SK-N-SH treated with all-trans-retinoic acid at 6 μM for 48 hours (cell line): ENCODE measurements around the gene VRK2.

ENCODE experiments used
- ATAC-seq: fragments of 200-7000 bp; cut with Tn5 transposase; 3 replicates; pipeline ENCODE4 v1.9.1; 2020; ENCODE audit warnings: mild to moderate bottlenecking, moderate library complexity
- ARNTL ChIP-seq: fragments of 450-650 bp; formaldehyde crosslinking; IDR thresholded peaks from 2 replicates; pipeline ENCODE4 v1.5.0; 2020; ENCODE audit warnings: low read depth, mild to moderate bottlenecking, moderate library complexity, borderline replicate concordance
- BACH2 ChIP-seq: fragments of 250-450 bp; sonication (Bioruptor Pico); IDR thresholded peaks from 2 replicates; pipeline ENCODE4 v1.9.0; 2021; ENCODE audit warnings: mild to moderate bottlenecking, borderline replicate concordance
- ESRRG ChIP-seq: fragments of 250-450 bp; sonication (Bioruptor Pico); IDR thresholded peaks from 2 replicates; pipeline ENCODE4 v1.6.1; 2021; ENCODE audit warnings: mild to moderate bottlenecking
- GLIS3 ChIP-seq: fragments of 250-450 bp; sonication (Bioruptor Pico); IDR thresholded peaks from 2 replicates; pipeline ENCODE4 v1.5.0; 2020; ENCODE audit warnings: mild to moderate bottlenecking, moderate library complexity
- ISL1 ChIP-seq: fragments of 250-450 bp; sonication (Bioruptor Pico); IDR thresholded peaks from 2 replicates; pipeline ENCODE4 v2.1.2; 2022; ENCODE audit warnings: mild to moderate bottlenecking, moderate library complexity
- OSR1 ChIP-seq: fragments of 250-450 bp; sonication (Bioruptor Pico); IDR thresholded peaks from 2 replicates; pipeline ENCODE4 v1.8.0; 2022; ENCODE audit warnings: moderate library complexity, mild to moderate bottlenecking, inconsistent platforms
- POU6F1 ChIP-seq: fragments of 250-450 bp; sonication (Bioruptor Pico); IDR thresholded peaks from 2 replicates; pipeline ENCODE4 v1.8.0; 2021; ENCODE audit warnings: low read depth, mild to moderate bottlenecking, moderate library complexity, borderline replicate concordance
- PPARA ChIP-seq: fragments of 250-450 bp; sonication (Bioruptor Pico); IDR thresholded peaks from 2 replicates; pipeline ENCODE4 v1.5.0; 2020; ENCODE audit warnings: mild to moderate bottlenecking, borderline replicate concordance
- RARB ChIP-seq: fragments of 250-450 bp; sonication (Bioruptor Pico); IDR thresholded peaks from 2 replicates; pipeline ENCODE4 v1.8.0; 2021; ENCODE audit warnings: mild to moderate bottlenecking, moderate library complexity
- SNAI2 ChIP-seq: fragments of 250-450 bp; sonication (Bioruptor Pico); IDR thresholded peaks from 2 replicates; pipeline ENCODE4 v1.5.0; 2020; ENCODE audit warnings: mild to moderate bottlenecking, moderate library complexity
- TCF4 ChIP-seq: fragments of 250-450 bp; sonication (Bioruptor Pico); IDR thresholded peaks from 2 replicates; pipeline ENCODE4 v1.8.0; 2021; ENCODE audit warnings: mild to moderate bottlenecking, moderate library complexity, borderline replicate concordance
- TOX ChIP-seq: fragments of 250-450 bp; sonication (Bioruptor Pico); IDR thresholded peaks from 2 replicates; pipeline ENCODE4 v1.8.0; 2021; ENCODE audit warnings: mild to moderate bottlenecking, moderate library complexity, borderline replicate concordance
- TSHZ2 ChIP-seq: fragments of 250-450 bp; sonication (Bioruptor Pico); IDR thresholded peaks from 2 replicates; pipeline ENCODE4 v1.5.0; 2020; ENCODE audit warnings: mild to moderate bottlenecking, moderate library complexity
- ZC3H10 ChIP-seq: fragments of 250-450 bp; sonication (Bioruptor Pico); IDR thresholded peaks from 2 replicates; pipeline ENCODE4 v1.5.1; 2021; ENCODE audit warnings: mild to moderate bottlenecking, moderate library complexity
- ZFP3 ChIP-seq: fragments of 250-450 bp; sonication (Bioruptor Pico); IDR thresholded peaks from 2 replicates; pipeline ENCODE4 v1.5.0; 2020; ENCODE audit warnings: mild to moderate bottlenecking, moderate library complexity
- ZFP30 ChIP-seq: fragments of 450-650 bp; formaldehyde crosslinking; IDR thresholded peaks from 2 replicates; pipeline ENCODE4 v1.5.0; 2022; ENCODE audit warnings: mild to moderate bottlenecking, moderate library complexity
- ZNF565 ChIP-seq: fragments of 450-650 bp; formaldehyde crosslinking; conservative IDR thresholded peaks from 2 replicates; pipeline ENCODE4 v1.5.0; 2020; ENCODE audit warnings: low read depth, mild to moderate bottlenecking, moderate library complexity
- ZNF70 ChIP-seq: fragments of 450-650 bp; formaldehyde crosslinking; IDR thresholded peaks from 2 replicates; pipeline ENCODE4 v1.5.0; 2020; ENCODE audit warnings: mild to moderate bottlenecking, moderate library complexity
- ZNF8 ChIP-seq: fragments of 450-650 bp; formaldehyde crosslinking; IDR thresholded peaks from 2 replicates; pipeline ENCODE4 v1.5.0; 2020; ENCODE audit warnings: mild to moderate bottlenecking, moderate library complexity
- TF ChIP-seq, protein P1 (sequence below): fragments of 250-450 bp; sonication (Bioruptor Pico); IDR thresholded peaks from 2 replicates; pipeline ENCODE4 v1.5.1; 2021; ENCODE audit warnings: mild to moderate bottlenecking, moderate library complexity
- TF ChIP-seq, protein P2 (sequence below): fragments of 250-450 bp; sonication (Bioruptor Pico); IDR thresholded peaks from 2 replicates; pipeline ENCODE4 v1.5.1; 2020; ENCODE audit warnings: low read depth, mild to moderate bottlenecking, moderate library complexity

VRK2 gene

GRCh38 chr2:58155160-58155778 is 108.7 kb downstream of the VRK2 start:
- peak; percentile 36; the same call in 1 of the 3 replicates for ATAC-seq

DNA sequence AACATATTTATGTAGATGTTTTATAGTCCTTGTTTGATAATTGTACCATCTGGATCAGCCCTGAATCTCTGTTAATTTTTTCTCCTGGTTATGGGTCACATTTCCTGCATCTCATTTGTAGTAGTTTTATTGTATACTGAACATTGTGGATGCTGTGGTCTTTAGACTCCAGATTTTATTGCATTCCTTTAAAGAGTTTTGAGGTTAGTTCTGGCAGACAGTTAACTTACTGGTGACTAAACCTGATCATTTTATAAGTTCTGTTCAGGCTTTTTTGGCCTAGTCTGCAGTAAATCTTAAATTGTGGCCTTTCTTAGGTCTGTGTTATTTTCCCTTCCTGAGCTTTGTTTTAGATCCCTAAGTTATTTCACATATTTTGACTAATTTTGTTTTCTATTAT is 110.2 kb downstream of the VRK2 start:
- ATAC-seq = no peak

More at GRCh38 chr2:58155160-58155778, 108.7 kb downstream of the VRK2 start:
- TF ChIP-seq ZNF565 (CRISPR knock-in tag) = no peak
- TF ChIP-seq TSHZ2 (CRISPR knock-in tag) = no peak
- TF ChIP-seq ESRRG (CRISPR knock-in tag) = no peak
- TF ChIP-seq GLIS3 = no peak
- TF ChIP-seq, protein P1, sequence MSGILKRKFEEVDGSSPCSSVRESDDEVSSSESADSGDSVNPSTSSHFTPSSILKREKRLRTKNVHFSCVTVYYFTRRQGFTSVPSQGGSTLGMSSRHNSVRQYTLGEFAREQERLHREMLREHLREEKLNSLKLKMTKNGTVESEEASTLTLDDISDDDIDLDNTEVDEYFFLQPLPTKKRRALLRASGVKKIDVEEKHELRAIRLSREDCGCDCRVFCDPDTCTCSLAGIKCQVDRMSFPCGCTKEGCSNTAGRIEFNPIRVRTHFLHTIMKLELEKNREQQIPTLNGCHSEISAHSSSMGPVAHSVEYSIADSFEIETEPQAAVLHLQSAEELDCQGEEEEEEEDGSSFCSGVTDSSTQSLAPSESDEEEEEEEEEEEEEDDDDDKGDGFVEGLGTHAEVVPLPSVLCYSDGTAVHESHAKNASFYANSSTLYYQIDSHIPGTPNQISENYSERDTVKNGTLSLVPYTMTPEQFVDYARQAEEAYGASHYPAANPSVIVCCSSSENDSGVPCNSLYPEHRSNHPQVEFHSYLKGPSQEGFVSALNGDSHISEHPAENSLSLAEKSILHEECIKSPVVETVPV = no peak
- TF ChIP-seq ZNF8 (CRISPR knock-in tag) = no peak
- TF ChIP-seq ZFP3 (CRISPR knock-in tag) = no peak
- no peak for TF ChIP-seq TOX (CRISPR knock-in tag)
- TF ChIP-seq ZNF70 (CRISPR knock-in tag) = no peak
- TF ChIP-seq SNAI2 (CRISPR knock-in tag) = no peak
- TF ChIP-seq TCF4 = no peak
- TF ChIP-seq BACH2 (CRISPR knock-in tag) = no peak
- no peak for TF ChIP-seq ZC3H10 (CRISPR knock-in tag)
- no peak for TF ChIP-seq ARNTL (CRISPR knock-in tag)
- TF ChIP-seq, protein P2, sequence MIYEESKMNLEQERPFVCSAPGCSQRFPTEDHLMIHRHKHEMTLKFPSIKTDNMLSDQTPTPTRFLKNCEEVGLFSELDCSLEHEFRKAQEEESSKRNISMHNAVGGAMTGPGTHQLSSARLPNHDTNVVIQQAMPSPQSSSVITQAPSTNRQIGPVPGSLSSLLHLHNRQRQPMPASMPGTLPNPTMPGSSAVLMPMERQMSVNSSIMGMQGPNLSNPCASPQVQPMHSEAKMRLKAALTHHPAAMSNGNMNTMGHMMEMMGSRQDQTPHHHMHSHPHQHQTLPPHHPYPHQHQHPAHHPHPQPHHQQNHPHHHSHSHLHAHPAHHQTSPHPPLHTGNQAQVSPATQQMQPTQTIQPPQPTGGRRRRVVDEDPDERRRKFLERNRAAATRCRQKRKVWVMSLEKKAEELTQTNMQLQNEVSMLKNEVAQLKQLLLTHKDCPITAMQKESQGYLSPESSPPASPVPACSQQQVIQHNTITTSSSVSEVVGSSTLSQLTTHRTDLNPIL = no peak
- TF ChIP-seq OSR1 (CRISPR knock-in tag) = no peak
- no peak for TF ChIP-seq ZFP30
- TF ChIP-seq POU6F1 (CRISPR knock-in tag) = no peak

DNA sequence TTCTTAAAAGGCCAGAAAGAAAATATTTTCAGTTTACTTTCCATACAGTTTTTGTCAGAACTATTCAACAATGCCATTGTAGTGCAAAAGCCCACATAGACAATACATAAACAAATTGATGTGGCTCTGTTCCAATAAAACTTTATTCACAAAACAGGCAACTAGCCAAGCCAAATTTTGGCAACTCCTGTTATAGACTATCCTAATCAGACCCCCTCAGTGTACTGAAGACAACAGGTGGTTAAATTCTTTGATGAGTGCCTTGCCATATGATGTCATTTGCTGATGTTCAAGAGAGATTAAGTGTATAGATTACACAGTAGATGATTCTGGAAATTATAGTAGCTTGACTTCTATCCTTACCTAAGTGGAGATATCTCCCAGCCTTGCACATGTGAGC is 111.1 kb downstream of the VRK2 start:
- TF ChIP-seq, protein P1 = no peak
- TF ChIP-seq, protein P2 = no peak
- no peak for TF ChIP-seq SNAI2 (CRISPR knock-in tag)
- no peak for TF ChIP-seq ISL1
- TF ChIP-seq RARB = no peak

More for the DNA sequence above, 110.2 kb downstream of the VRK2 start:
- TF ChIP-seq PPARA (CRISPR knock-in tag) (no peak), RARB (no peak), TCF4 (no peak), ESRRG (CRISPR knock-in tag) (no peak)
- TF ChIP-seq, protein P2 = no peak

More for the DNA sequence above, 111.1 kb downstream of the VRK2 start:
- no peak for ATAC-seq
